HG03442 (cell line): Measurements from ENCODE around the gene TMEM98.
"Not testable (repeated sequence)": the region's sequence is repeated elsewhere in the genome, so short reads cannot be mapped to it uniquely, and the experiment has no call there.

Experiments used
- ATAC-seq: cut with Tn5 transposase; IDR thresholded peaks from one replicate; pipeline ENCODE4 v1.9.1; 2021; ENCODE audit warnings: mild to moderate bottlenecking, moderate library complexity; ENCODE audit not compliant: unreplicated experiment

TMEM98 gene

DNA sequence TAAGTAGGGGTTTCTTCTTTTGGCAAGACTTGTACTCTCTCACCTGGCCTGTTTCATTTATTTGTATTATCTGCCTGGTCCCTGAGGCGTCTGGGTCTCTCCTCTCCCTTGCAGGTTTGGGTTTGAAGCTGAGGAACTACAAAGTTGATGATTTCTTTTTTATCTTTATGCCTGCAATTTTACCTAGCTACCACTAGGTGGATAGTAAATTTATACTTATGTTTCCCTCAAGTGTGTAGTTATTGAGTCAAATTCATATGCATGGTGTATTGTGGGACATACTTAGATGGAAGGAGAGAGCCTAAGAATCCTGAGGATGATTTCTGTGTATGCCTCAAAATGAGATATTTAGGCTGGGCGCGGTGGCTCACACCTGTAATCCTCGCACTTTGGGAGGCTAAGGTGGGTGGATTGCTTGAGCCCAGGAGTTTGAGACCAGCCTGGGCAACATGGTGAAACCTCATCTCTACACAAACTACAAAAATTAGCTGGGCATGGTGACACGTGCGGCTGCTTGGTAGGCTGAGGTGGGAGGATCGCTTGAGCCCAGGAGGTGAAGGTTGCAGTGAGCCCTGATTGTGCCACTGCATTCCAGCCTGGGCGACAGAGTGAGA is 13.6 kb downstream of the TMEM98 start:
- ATAC-seq, result no peak

GRCh38 chr17:32943206-32943605 is 15.3 kb downstream of the TMEM98 start:
- no peak for ATAC-seq

DNA sequence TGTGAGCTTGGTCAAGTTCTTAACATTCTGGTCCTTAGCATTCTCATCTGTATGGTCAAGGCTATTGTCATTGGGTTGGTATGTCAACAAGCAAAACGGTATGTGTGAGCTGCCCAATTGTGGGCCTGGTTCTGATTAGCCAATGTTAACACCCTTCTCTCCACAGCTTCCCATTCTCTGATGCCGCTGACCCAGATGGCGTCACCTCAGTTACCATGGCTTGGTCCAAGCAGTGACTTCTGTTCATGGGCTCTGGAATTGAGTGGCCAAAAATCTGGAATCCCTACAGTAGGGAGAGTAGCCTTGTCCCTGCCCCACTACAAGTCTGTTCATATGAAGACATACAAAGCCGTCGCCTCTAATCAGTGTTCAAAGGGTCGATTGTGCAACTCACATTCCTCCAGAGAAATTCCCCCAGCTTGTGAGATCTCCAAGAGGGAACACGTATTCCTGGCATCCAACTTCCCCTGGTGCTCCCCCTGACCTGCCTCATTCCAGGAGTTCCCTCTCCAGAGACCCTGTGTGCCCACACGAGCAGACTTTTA is 15.8 kb downstream of the TMEM98 start:
- ATAC-seq, result no peak

- no peak for ATAC-seq
These were observed 16.5 kb downstream of the TMEM98 start for GRCh38 chr17:32944248-32945020.

DNA sequence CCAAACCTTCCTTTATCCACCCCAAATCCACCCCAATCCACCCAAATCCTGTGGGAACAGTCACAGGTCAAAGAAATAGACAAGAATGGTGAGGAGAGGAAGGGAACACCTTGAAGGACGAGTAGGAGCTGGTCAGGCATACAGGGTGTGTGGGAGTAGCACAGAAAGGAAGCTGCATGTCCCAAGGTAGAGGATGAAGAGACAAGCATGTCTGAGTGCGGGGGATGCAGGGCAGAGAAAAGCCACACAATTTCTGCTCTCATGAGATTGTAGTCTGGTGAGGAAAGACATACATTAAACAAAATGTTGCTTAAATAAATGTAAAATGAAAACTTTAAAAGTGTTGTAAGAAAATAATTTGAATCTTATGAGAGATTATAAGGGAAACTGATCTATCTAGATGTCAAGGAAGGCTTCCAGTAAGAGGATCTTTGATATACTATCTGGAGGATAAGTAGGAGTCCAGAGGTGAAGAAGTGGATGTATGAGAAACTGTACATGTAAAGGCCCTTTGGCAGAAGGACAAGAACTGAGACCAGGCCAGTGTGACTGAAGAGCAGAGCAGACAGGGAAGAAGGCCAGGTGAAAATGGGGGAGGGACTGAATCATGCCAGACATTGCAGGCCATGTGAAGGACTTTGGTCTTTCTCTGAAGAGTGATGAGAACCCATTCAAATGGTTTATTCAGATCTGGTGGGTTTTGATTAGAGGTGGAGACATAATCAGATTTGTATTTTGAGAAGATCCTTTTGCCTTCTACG is 18.6 kb downstream of the TMEM98 start:
- ATAC-seq, result no peak

- ATAC-seq, result no peak
These were observed 19.8 kb downstream of the TMEM98 start for GRCh38 chr17:32947736-32948135.

DNA sequence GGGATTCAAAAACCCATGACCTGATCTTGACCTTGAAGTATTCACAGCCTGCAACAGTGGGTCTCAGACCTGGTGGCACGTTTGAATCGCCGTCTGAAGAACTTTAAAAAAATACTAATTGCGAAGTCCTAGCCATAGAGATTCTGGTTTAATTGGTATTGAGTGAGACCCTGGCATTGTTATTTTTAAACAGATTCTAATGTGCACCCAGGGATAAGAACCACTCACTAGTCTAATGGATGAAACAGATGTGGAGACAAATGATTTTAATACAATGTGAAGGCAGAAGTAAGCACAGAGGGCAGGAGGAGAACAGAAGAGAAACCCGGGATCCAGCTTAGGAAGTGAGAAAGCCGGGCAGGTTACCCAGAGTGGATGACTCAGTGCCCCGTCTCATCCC is 21.2 kb downstream of the TMEM98 start:
- no peak for ATAC-seq

DNA sequence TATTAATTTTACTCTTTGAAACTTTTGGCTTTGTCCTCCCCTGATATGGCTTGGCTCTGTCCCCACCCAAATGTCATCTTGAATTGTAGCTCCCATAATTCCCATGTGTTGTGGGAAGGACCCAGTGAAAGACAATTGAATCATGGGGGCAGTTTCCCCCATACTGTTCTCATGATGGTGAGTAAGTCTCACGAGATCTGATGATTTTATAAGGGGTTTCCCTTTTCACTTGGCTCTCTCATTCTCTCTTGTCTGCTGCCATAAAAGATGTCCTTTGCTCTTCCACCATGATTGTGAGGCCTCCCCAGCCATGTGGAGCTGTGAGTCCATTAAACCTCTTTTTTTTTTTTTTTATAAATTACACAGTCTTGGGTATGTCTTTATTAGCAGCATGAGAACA is 24.5 kb downstream of the TMEM98 start:
- not testable (repeated sequence) for ATAC-seq

DNA sequence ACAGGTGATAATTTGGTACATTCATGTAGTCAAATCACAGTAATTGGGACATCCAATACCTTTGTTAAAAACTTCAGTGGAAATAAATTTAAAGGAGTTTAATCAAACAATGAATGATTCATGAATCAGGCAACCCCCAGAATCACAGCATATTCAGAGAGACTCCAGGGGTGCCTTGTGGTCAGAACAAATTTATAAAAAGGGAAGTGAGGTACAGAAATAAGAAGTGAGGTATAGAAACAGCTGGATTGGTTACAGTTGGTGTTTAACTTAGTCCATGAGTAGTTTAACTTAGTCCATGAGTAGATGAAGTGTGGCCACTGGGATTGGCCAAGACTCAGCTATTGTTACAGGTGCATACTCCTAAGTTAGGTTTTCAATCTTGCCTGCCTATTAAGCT is 25.1 kb downstream of the TMEM98 start:
- no peak for ATAC-seq

- no peak for ATAC-seq
These were observed 25.9 kb downstream of the TMEM98 start for GRCh38 chr17:32953857-32954256.

DNA sequence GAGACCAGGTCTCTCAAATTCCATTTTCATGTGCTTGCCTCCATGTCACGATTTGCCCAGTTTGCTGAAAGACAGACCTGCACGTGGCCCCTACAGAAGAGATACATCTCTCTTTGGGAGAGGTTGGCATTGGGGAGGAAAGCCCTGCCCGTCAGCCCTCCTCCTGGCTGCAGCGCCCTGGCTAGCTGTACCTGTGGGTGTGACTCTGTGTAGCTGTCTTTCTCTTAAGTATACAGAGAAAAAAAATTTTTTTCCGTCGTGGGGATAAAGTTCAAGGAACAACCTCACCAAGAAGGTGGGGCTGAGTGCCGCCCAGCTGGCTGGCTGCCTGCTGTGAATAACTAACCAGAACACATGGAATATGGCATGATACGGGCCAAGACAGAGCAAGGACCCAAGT is 26.5 kb downstream of the TMEM98 start:
- no peak for ATAC-seq

- no peak for ATAC-seq
These were observed 27.2 kb downstream of the TMEM98 start for GRCh38 chr17:32955155-32955554.

DNA sequence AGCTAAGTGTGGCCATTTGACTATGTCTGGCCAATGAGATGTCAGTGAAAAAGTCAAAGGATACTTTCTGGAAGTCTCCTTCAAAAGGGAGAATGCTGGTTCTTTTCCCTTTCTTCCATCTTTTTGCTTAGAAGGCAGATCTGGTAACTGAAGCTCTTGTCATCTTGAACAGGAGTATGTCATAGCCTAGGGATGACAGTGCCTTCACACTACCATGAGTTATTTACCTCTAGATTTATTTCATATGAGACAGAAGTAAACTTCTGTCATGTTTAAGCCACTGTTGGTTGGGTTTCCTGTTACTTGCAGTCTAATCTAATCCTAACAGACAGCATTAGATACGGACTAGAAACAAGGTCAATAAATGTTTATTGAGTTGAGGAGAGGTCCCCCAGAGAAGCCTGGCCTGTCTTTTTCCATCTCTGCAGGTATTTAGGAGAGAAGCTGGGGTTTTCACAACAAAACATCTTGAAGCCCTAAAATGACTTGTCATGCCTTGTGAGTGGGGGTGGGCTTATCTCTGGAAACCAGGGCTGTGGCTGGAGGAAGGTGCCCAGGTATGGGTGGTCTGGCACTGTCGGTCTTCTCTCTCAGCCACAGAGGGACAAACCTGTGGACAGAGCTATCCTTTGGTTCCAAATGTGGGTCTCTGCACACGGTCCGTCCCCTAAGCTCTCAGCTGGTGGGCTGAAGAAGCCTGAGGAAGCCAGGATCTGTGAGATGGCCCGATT is 28.5 kb downstream of the TMEM98 start:
- ATAC-seq, result no peak

DNA sequence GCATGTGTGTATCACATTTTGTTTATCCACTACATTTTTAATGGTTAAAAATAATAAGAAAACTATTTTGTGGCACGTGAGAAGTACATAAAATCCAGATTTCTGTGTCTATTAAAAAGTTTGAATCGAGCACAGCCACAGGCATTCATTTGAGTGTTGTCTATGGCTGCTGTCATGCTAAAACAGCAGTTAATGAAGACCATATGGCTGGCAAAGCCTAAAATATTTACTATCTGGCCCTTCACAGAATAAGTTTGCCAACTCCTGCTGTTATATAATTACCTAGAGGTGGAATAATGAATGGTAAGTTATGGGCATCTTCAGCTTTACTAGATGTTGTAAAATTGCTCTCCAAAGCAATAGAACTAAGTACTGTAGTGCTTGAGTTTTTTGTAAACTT is 30.5 kb downstream of the TMEM98 start:
- no peak for ATAC-seq

DNA sequence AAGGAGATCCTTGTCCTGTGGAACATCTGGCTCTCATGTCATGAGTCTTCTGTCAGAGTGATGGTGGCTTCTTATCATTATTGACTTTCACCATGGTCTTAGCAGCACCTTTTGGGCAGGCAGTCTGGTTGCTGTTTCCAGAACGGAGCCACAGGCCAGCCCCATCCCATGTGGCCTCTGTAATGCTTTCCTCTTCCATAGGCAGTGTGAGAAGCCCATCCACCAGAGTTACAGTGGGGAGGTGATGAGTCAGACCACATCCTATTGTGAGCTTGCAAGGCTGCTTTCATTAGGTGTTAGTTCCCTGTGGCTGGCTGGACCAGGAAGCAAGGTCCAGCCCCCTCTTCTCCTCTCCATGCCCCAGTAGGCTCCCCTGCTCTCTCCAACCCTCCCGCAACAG is 32.9 kb downstream of the TMEM98 start:
- no peak for ATAC-seq

DNA sequence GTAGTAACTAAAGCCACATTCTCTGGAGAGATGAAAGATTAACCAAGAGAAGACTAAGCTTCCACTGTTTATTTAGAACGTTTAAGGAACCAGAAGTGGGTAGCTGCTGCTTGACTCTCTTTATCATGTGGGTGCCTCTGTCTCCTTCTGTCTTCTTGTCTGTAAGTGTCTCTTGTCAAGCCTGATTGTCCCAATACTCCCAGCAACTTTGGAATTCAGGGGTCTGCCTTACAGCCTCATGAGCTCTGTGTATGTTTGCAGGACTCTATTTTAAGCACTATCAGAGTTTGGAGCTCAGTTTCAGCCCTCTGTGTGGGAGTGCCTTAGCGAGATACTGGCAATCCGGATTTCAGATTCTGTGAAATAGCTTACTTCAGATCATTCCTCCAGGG is 34.4 kb downstream of the TMEM98 start:
- ATAC-seq, result no peak

- ATAC-seq, result no peak
These were observed 36.6 kb downstream of the TMEM98 start for GRCh38 chr17:32964541-32964940.

- ATAC-seq, result not testable (repeated sequence)
These were observed 41.3 kb downstream of the TMEM98 start for GRCh38 chr17:32969231-32969630.

DNA sequence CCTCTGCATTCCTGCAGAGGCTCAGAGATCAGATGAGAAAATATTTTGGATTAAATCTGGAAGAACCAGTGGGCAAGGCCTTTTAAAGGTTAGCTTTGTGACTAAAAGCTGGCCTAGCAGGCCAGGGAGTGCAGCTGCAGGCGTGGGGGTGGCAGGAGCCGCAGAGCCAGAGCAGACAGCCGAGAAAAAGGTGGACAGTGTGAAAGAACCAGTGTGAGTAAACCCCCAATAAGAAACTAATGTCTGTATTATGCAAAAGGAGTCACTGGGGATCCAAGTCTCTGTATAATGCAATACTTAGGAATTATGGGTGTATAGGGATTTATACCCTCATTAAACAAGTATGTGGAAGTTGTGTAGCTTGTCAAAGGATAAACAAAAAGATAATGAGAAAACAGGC is 42.3 kb downstream of the TMEM98 start:
- no peak for ATAC-seq

GRCh38 chr17:32971171-32971570 is 43.2 kb downstream of the TMEM98 start:
- ATAC-seq, result no peak

GRCh38 chr17:32976131-32976530 is 48.2 kb downstream of the TMEM98 start:
- ATAC-seq, result no peak
